Adrenal gland (tissue), 12 donors: ENCODE results near the gene KCNJ13. TPM values are rescaled to one million over a fixed set of nuclear protein-coding genes. Genes with fewer than 3 reads are reported as not detected.
A peak's percentile ranks its signal among the peaks of the same experiment; 100 is the strongest.

Experiments
- DNase-seq, 7 donors: peaks; one replicate each; pipeline ENCODE4 v3.0.0-alpha.2; 2019 to 2020
- H3K27ac ChIP-seq, 5 donors: fragments of 200-600 bp; sonication (generic) in 4 of 5; 1 replicate in 3 of 5; 2 replicates in 2 of 5; pipeline versions ENCODE4 v1.5.1 to v1.8.0; 2016 to 2020; ENCODE audit warnings: mild to moderate bottlenecking in 1 of 5
- H3K27me3 ChIP-seq: fragments of 200-600 bp; 2 replicates; pipeline ENCODE4 v1.8.0; 2021
- H3K36me3 ChIP-seq, 2 donors: fragments of 200-600 bp; replicated peaks in 1 of 2; 1 replicate in 1 of 2; 2 replicates in 1 of 2; pipeline versions ENCODE4 v1.5.1 to v1.8.0; 2018 to 2022
- H3K4me1 ChIP-seq, 2 donors: fragments of 200-600 bp; replicated peaks in 1 of 2; 1 replicate in 1 of 2; 2 replicates in 1 of 2; pipeline versions ENCODE4 v1.5.1 to v1.8.0; 2018 to 2021
- H3K4me3 ChIP-seq, 4 donors: fragments of 200-600 bp; sonication (generic) in 3 of 4; one replicate each; pipeline ENCODE4 v1.5.1; 2016 to 2018
- H3K9me3 ChIP-seq, 3 donors: fragments of 200-600 bp; sonication (generic) in 1 of 3; replicated peaks in 1 of 3; 1 replicate in 2 of 3; 2 replicates in 1 of 3; pipeline versions ENCODE4 v1.5.1 to v1.8.0; 2016 to 2021
- CTCF ChIP-seq, 6 experiments: fragments of 450-650 bp in 4 of 6; fragments of 200-600 bp in 2 of 6; sonication (generic) in 1 of 6; IDR thresholded peaks; 1 replicate in 5 of 6; 2 replicates in 1 of 6; pipeline versions ENCODE4 v1.5.1 to v1.8.0; 2016 to 2021; ENCODE audit warnings: antibody characterized with exemption in 6 of 6, mild to moderate bottlenecking in 2 of 6, moderate library complexity in 1 of 6
- POLR2A ChIP-seq, 2 donors: fragments of 450-650 bp; IDR thresholded peaks; one replicate each; pipeline ENCODE4 v1.6.1; 2017; ENCODE audit warnings: antibody characterized with exemption in 2 of 2, mild to moderate bottlenecking in 2 of 2, moderate library complexity in 1 of 2
- WGBS, 4 donors: extraction: QIAGEN DNeasy Blood & Tissue Kit in 2 of 4; methylation state at CpG; one replicate each; pipeline versions ENCODE4 v1.1.5 to v1.1.7; 2013 to 2017; 5-methylcytosine and 5-hydroxymethylcytosine counted together
- intact Hi-C, 2 donors: fragments of 100-400 bp; cut with DNase I; formaldehyde crosslinking; loops; one replicate each; pipeline versions ENCODE4 v1.14.1 to v1.15.0; 2022 to 2023
- polyA plus RNA-seq, 3 donors: library from polyadenylated mRNA; stranded (reverse); fragments of 200-250 nt in 2 of 3; fragments of 350-450 nt in 1 of 3; fragmentation: Illumina TruSeq in 1 of 3; extraction: RNeasy Lipid Tissue Mini Kit (QIAGEN cat#74804) in 1 of 3; gene quantifications; one replicate each; pipeline ENCODE4 v1.2.3, GENCODE V29; 2013 to 2014
- total RNA-seq, 9 donors: library from RNA; depleted of rRNA in 4 of 9; stranded (reverse); fragments of >200 nt in 4 of 9; fragments of 120-200 nt in 1 of 9; fragmentation: NEBNext Ultra II Directional in 1 of 9; extraction: Animal tissue kit (Norgen Biotek cat#: 25700) in 1 of 9; gene quantifications; one replicate each; pipeline versions ENCODE4 v1.1.0 to v1.2.4, GENCODE V29; 2013 to 2023
- donor health status: healthy with polysubstance abuse.
- donor health status: Bipolar disorder and iron deficiency.
- donor health status: DM: yes; HTN: yes; CAD: no.
- donor health status: DM: no; HTN: no; CAD: no.
- donor health status: DM: no; HTN: no; CAD: no.
- donor health status: DM: yes; HTN: yes; CAD: no.

KCNJ13 gene
- total and polyA plus RNA-seq, 12 donors: not detected

GRCh38 chr2:232761301-232761907 lies 15.0 kb downstream of the KCNJ13 start:
- TF ChIP-seq POLR2A (IDR thresholded peaks at IDR 0.05) (no peak), CTCF (IDR thresholded peaks at IDR 0.05) (peak; percentile 26 to 53 (median 30))
- Histone ChIP-seq H3K27me3 (no peaks in the 10 kb centered on the region), H3K4me3 (no peak overlapping the region), H3K4me1 (peaks cover 0 to 3% of the 10 kb centered on the region in 2 donors), H3K9me3 (no peaks in the 10 kb centered on the region), H3K36me3 (peaks cover 0 to 54% of the 10 kb centered on the region in 2 donors), H3K27ac (no peak overlapping the region)
- DNase-seq: peak in 1 of 7 donors; percentile 14
- intact Hi-C loops: no loop called here
- 47 to 54% (median 49%) methylated on average over 3 of the region's 3 CpGs for WGBS, 4 donors

- Histone ChIP-seq H3K27me3 (no peaks in the 10 kb centered on the region), H3K4me3 (no peak overlapping the region), H3K4me1 (peaks cover 0 to 3% of the 10 kb centered on the region in 2 donors), H3K9me3 (no peaks in the 10 kb centered on the region), H3K36me3 (peaks cover 0 to 42% of the 10 kb centered on the region in 2 donors), H3K27ac (no peak overlapping the region)
- intact Hi-C loops: no loop called here
- WGBS, 4 donors: 82 to 88% (median 85%) methylated on average over 2 of the region's 2 CpGs
- DNase-seq: no peak
- TF ChIP-seq POLR2A (IDR thresholded peaks at IDR 0.05): no peak
- TF ChIP-seq CTCF (IDR thresholded peaks at IDR 0.05): no peak
Observed at GRCh38 chr2:232757905-232758304, 18.5 kb downstream of the KCNJ13 start.

DNA sequence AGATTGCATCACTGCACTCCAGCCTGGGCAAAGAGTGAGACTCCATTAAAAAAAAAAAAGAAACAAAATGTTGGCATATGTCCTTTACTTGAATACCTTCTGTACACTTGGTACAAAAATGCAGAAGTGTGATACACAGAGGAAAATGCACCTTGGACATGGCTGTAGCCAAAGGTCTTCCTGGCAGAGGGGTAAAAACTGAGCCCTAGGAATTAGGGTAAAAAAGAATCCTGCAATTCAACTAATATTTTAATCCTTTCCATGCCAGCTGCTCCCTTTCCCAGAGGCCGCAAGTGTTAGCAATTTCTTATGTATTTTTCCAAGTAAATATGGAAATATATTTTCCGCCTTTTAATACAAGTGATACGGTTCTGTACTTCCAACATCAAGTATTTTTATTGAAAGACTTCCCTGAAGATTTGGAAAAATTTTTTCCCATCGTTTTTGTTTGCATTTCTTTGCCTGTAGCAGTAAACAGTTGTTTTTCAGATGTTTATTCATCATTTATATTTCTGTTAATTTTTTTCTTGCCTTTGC lies 26.2 kb downstream of the KCNJ13 start:
- no peak for DNase-seq
- intact Hi-C loops: no loop called here
- no peak for TF ChIP-seq POLR2A (IDR thresholded peaks at IDR 0.05)
- TF ChIP-seq CTCF (IDR thresholded peaks at IDR 0.05): no peak
- Histone ChIP-seq H3K27me3 (no peaks in the 10 kb centered on the region), H3K27ac (no peak overlapping the region), H3K4me3 (no peak overlapping the region), H3K4me1 (no peaks in the 10 kb centered on the region), H3K36me3 (peaks cover 0 to 44% of the 10 kb centered on the region in 2 donors), H3K9me3 (no peaks in the 10 kb centered on the region)
- WGBS, 4 donors: 87 to 92% (median 90%) methylated on average over 4 of the region's 4 CpGs

DNA sequence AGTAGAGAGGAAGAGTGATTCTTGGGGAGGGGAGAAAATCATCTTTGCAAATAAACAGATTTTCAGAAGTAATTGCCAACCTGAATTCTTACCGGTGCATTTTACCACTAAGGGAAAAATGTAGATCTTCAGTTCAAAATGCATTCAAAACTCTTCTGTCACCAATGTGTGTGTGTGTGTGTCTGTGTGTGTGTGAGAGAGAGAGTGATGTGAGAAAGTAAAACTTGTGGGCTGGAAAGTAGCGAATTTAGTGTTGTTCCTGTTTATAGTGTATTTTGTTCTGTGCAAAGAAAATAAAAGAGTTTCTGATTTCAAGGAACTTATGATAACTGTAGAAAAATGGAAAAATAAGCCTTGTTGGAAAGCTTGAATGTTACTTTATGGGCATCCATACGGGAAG lies 27.0 kb downstream of the KCNJ13 start:
- WGBS, 4 donors: 92 to 94% (median 93%) methylated on average over 3 of the region's 3 CpGs
- H3K36me3 ChIP-seq: peaks cover 0 to 38% of the 10 kb centered on the region in 2 donors
- H3K27ac ChIP-seq: no peak overlapping the region
- DNase-seq: no peak
- H3K4me1 ChIP-seq: no peaks in the 10 kb centered on the region
- no peaks in the 10 kb centered on the region for H3K9me3 ChIP-seq
- no peak overlapping the region for H3K4me3 ChIP-seq
- no peaks in the 10 kb centered on the region for H3K27me3 ChIP-seq
- no peak for TF ChIP-seq POLR2A (IDR thresholded peaks at IDR 0.05)
- no peak for TF ChIP-seq CTCF (IDR thresholded peaks at IDR 0.05)
- intact Hi-C loops: no loop called here
